NCI-H1694 (cell line): ENCODE measurements around the gene GABRA4.

Experiments
- DNase-seq: peaks from one replicate; lab custom pipeline; 2025; lab: John Stamatoyannopoulos, UW

Gene GABRA4

GRCh38 chr4:46993075-46994006 lies at the start of gene GABRA4:
Gene GABRA4, minus strand, starts transcription at chr4:46993581. Its CDS starts 157 bp downstream, at chr4:46993424.
- DNase-seq = no peak

DNA sequence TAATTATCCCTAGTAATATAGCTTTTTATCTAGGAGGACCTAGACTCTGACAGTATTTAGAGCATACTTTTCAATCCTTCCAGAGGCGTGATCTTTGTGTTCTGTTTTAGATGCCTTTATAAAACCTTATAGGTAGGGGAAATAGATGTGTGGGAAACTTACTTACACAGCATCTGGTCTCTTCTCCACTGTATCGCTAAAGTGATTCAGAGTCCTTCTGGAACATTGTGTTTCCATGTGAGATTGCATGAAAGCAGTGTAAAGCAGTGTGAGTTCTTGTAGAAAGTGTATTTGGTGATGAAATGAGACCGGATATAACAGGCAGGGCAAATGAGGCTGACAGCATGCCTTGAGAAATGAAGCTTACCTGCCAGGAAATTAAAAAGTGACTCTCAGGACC lies 47.4 kb upstream of the GABRA4 start:
- no peak for DNase-seq

DNA sequence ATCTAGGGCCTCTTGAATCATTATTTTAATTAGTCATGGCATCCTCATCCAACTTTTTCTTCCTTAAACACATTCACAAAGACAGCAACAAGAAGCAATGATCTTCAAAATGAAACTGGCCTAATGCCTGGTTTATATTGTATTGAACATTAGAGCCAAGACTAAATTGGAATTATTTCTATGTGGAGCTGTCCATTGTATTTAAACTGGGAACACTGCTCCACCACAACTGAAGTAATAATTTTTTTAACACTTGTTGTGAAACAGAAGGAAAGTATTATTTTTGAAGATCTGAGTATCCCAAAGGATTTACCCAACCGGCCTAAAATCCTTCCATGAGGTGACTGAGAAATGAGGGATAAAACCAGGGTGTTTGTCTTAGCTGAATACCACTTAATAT lies 44.9 kb upstream of the GABRA4 start:
- DNase-seq = no peak

DNA sequence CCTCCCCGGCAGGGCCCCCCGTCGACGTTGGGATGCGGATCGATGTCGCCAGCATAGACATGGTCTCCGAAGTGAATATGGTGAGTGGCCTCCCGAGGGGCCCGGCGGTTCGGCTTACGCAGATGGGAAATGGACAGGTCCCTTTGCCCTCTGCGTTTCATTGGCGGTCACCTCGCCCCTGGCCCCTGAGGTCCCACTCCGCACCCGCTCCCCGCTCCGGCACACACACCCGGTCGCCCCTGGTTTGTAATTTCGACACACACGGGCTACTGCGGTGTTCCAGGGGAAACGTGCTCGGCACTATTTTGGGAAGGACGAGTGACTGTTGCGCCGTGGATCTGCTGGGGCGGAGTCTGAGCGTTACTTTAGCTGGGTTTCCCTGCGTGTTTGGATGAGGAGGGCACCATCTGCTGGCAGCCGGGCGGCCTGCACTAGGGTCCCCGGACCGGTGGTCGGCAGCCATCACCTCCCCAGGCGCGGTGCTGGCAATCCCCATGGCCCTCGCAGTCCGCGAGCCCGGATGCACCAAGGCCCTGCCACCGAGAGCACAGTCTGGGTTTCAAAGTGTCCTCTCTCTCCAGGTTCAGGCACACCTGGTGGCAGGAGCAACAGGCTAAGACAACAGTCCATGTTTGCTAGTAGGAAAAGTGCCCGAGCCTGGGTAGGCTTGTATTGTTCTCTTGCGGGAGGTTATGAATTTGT lies 39.2 kb upstream of the GABRA4 start:
- peak; percentile 39 for DNase-seq

DNA sequence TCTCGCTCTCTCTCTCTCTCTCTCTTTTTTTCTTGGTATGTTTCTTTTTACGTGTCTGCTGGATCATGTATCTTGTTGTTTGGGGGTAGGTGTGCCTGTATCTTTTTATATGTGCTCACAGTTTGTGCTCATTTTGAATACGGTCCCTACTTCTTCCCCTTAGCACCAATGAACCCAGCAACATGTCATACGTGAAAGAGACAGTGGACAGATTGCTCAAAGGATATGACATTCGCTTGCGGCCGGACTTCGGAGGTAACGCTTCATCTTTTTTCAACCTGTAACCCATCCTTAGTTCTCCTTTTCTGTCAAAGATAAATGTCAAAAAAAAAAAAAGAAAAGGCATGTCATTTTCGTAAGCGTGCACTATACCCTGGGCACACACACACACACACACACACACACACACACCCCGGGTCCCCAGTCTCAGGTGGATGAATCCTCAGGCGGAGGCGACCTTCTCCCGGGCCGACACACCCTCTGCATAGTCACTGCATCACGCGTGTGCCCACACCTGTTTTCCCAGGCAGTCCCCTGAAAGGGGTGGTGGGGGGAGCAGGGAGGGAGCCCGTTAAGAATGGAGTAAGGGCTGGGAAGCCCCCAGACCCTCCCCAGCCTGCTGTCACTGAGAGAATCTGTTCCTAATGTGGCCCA lies 38.5 kb upstream of the GABRA4 start:
- DNase-seq = no peak

GRCh38 chr4:47031011-47031678 lies 37.8 kb upstream of the GABRA4 start, which contains the start of gene GABRB1:
Gene GABRB1, plus strand, starts transcription at chr4:47031567.
- peak; percentile 7 for DNase-seq

DNA sequence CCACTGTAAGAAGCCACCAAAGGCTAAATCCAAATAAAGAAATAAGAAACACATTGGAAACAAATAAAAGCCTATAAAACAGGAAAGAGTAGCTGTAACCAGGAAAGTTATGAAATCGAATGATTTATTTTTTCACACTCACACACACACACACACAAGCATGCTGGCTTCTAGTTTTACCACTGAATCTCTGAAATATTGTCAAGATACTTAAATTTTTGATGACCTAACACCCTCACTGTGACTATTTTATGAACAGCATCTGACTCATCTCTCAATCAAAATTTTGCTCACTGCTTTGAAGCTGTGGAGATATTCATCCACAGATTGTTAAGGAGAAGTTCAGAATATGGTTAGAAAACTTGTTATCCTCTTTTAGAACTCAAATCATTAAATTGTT lies 24.1 kb upstream of the GABRA4 start:
- no peak for DNase-seq

GRCh38 chr4:47017081-47017480 lies 23.7 kb upstream of the GABRA4 start:
- DNase-seq = no peak

DNA sequence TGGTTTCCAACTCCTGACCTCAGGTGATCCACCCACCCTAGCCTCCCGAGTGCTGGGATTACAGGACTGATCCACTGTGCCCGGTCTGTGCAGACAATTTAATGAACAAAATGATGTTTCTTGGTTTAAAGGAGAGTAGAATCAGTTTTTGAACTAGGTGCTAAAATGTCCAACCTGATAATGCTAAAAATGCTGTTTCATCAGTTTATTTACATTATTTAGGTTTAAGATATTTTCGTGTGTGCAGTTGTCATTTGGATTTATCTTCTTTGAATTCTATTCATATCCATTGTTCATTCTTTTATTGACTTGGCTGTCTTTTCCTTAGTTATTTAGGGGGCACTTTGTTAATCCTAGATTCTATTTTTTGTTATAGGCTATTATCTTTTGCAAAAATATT lies 20.0 kb upstream of the GABRA4 start:
- no peak for DNase-seq

GRCh38 chr4:47012676-47013075 lies 19.3 kb upstream of the GABRA4 start:
- no peak for DNase-seq

GRCh38 chr4:47010912-47011446 lies 17.6 kb upstream of the GABRA4 start:
- no peak for DNase-seq

DNA sequence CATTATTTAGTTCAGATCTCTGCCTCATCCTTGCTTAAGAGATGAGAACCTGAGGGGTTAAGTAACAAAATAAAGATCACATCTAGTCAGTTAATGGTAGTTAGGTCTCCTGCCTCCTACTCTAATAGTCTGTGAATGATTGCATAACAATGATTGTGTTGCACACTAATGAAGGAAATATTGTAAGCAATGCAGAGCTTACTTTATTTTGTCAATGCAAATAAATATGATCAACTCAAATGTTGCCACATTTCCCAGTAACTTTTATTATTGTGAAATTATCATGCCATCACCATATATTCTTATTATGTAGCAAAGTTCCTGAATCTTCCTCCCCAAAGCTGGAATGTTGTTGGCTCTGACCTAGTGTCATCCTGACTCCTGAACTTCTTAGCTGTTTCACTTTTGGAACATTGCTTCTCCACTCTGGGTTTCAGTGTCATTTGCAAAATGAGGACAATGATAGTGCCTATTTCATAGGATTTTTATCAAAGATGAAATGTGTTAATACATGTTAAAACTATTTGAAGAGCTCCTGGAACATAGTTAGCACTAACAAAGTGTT lies 17.0 kb upstream of the GABRA4 start:
- DNase-seq = no peak

DNA sequence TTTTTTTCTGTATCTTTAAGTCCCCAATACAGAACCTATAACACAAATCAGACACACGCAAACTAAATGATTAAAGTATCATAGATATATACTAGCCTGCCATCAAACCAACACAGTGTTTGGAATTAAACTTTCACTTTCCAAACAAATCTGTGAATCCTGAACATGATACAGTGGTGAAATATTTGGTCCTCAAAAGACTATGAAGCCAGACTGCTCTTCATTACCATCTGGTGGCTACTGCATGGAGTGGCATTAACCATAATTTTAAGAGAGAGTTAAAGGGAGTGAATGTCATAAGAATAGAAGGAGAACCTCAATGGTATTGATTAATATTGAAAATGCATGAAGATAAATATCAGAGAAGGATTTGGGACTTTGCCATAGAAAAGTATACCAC lies 9.2 kb upstream of the GABRA4 start:
- no peak for DNase-seq

- DNase-seq = no peak
Measured at GRCh38 chr4:47000406-47000805, 7.0 kb upstream of the GABRA4 start.

DNA sequence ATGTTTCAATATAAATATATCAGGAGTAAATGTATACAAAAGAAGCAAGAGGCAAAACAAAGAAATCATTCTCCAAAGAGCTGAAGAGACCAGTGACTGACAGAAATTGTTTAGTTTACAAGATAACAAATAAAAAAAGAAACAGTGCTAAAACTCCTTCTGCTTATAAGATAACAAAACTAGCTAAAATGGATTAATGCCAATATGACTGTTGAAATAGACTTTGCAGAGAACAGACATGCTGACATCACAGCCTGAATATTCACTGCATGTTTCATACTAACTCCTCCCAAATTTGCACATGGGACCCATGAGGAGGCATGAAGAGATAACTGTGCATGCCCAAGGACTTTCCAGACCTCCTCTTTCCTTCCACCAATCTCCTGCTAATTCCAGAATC lies 6.2 kb upstream of the GABRA4 start:
- DNase-seq = no peak

GRCh38 chr4:46994007-46994405 lies 625 bp upstream of the GABRA4 start:
- DNase-seq = no peak

GRCh38 chr4:46992338-46992737 lies 1.0 kb downstream of the GABRA4 start:
- no peak for DNase-seq

DNA sequence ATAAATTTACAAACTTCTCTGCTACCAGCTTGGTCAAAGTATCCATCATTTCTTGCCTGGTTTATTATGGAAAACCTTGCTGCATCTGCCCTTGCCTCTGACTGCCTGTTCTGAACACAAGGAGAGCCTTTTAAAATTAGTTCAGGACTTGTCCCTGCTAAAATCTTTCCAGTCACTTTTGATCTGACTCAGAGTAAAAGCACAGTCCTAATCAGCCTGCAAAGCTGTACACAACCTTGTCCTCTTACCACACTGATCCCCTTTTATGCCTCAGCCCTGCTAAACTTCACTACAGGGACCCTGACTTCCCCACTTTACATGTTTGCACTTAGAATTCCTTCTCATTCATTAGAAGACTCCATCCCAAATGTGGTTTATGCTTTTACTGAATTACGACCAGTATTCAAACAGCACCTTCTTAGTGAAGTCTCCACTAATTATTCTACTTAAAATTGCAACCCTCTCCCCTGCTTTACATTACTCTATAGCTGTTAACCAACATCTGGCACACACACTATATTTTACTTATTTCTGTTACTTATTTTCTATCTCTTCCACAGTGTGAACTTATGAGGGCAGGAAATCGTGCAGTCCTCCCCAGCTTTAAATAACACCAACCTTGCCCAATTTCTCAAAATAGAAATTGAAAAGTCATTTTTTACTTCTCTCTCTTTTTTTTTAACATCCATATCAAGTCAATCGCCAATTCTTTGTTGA lies 6.3 kb downstream of the GABRA4 start:
- no peak for DNase-seq

GRCh38 chr4:46984781-46985180 lies 8.6 kb downstream of the GABRA4 start:
- DNase-seq = no peak

DNA sequence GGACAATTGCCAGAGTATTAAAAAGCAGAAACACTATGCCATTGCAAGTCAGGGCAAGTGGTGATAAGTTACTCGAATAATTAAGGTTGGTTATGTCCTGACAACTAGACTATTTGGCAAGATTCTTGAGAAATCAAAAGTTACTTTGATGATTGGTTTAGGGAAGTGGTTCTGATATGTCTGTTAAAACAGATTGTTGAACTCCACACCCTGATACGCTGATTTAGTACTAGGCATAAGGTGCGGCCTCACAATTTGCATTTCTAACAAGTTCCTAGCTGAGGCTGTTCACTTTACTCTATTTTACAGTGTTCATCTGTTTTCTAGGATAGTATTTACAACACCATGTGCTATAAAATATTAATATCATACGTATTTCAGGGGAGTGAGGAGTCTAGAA lies 12.5 kb downstream of the GABRA4 start:
- DNase-seq = no peak

- DNase-seq = no peak
Measured at GRCh38 chr4:46979726-46980125, 13.7 kb downstream of the GABRA4 start.
